ENCODE data around the gene SLC27A5. TPM values are rescaled to one million over a fixed set of nuclear protein-coding genes. Genes with fewer than 3 reads are reported as not detected.

SLC27A5 gene
- total RNA-seq, 2 donors from 2014 or later = 10.2 to 21.4 TPM

DNA sequence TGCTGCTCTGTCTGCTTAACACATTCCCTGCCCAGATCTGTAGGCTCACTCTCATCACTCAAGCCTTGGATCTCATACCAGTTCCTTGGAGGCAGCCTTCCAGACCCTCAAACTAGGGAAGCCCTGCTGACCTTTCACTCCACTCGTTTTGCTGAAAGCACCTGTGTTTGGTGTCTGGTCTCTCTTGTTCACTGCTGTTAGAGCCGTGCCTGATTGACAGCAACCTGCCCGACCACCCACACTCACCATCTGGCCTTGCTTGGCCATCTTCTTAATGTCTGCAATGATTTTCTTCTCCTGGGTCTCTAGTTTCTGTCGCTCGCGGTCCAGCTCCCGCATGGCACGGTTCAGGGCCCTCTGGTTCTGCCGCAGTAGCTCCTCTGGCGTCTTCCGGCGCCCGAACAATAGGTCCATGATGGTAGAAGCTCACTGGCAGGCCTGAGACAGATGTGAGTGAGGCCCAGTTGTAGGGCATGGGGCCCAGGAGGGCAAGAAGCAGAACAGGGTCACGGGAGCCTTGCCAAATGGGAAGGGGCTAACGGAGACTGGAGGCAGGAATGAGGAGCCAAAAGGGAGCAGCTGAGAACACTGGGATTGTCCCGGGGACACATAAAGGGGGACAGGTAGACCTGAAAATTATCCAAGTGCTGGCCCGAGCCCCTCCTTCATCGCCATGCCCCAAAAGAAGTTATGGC is 42.2 kb upstream of the SLC27A5 start:
- H3K36me3 Mint-ChIP-seq = peaks cover 45 to 62% of the 10 kb centered on the region in 2 donors

DNA sequence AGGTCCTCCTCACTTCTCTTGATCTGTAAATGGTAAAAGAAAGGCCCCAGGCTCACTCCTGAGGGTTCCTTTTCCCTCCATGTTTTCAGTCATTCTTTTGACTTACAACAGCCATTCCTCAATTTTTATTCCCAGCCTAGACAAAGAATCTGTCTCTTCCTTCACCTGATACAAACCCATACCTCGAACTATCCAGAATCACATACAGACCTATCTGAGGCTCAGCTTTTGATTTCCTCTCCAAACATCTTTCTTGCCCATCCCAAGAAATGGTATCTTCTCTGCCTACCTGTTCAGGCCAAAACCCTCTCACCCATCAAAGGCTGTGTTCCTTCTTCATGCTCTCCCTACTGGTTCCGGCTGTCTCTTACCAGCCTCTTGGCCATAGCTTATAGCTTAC is 40.9 kb upstream of the SLC27A5 start:
- H3K27ac Mint-ChIP-seq = peak overlapping the region; percentile 84 to 98
- no peaks in the 10 kb centered on the region for H3K9me3 Mint-ChIP-seq
- ATAC-seq (no peak), DNase-seq (ENCODE audit: low spot score in 2 of 2) (no peak)
- H3K36me3 Mint-ChIP-seq = peaks cover 46 to 64% of the 10 kb centered on the region in 2 donors

More for the DNA sequence above, 42.2 kb upstream of the SLC27A5 start:
- ATAC-seq (no peak), DNase-seq (ENCODE audit: low spot score in 2 of 2) (peak in 1 of 2 donors; percentile 62)
- peak overlapping the region; percentile 98 to 100 for H3K27ac Mint-ChIP-seq
- H3K9me3 Mint-ChIP-seq = no peaks in the 10 kb centered on the region

DNA sequence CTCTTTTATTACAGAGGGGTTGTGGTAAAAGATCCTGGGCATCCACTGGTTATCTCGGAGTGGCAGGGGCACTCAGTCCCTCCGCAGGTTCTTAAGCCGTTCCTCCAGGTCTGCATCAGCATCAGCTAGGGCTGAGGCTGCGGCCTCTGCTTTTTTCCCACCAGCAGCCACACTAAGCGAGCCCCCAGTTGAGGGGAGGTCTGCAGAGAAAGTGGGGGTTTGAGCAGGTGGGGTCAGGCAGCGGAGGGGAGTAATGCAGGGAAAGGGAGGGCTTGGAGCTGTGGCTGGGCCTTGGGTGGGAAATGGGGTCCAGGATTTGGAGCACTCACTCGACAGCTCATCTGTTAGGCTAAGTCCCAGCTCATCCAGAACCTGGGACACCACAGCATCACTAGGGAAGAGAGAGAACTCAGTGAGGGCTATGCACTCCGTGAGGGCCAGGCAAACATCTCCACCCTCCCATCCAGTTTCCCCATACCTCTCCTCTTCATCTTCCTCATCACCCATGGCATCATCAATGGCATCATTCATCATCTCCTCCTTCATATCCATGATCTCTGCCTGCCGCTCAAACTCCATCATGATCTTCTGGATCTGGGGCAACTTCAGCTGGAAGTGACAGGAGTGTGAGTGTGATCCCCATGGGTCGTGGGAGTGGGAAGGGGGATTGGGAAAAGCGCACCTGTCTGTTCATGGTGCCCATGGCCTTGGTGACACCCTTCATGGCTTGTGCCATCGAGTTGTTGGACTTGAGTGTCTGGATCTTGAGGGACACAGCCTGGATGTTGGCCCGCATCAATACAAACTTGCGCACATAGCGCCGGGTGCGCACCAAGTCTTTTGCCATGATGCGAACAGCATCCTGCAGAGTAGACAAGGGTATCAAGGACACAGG is 40.0 kb upstream of the SLC27A5 start:
- peak overlapping the region in 1 of 2 donors; percentile 98 for H3K27ac Mint-ChIP-seq
- DNase-seq (ENCODE audit: low spot score in 2 of 2) = no peak
- H3K36me3 Mint-ChIP-seq = peaks cover 43 to 61% of the 10 kb centered on the region in 2 donors
- no peak for ATAC-seq
- H3K9me3 Mint-ChIP-seq = no peaks in the 10 kb centered on the region

DNA sequence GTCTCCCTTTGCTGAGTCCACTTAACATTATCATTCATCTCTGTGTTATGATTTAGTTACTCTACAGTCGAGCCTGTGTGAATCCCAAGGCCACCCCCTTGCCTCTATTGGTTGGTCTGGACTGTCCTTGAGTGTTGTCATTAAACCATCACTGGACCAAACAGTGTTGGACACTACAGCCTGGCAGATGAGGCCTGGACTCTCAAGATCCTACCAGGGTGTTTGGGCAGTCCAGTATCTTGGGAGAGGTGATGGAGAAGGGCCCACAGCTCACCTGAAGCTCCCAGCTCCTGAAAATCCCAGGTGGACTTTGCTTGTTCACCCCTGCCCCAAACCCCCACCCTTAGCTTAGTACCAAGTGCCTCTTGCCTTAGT is 39.3 kb upstream of the SLC27A5 start:
- no peak for DNase-seq (ENCODE audit: low spot score in 2 of 2)
- ATAC-seq = no peak
- H3K27ac Mint-ChIP-seq = peak overlapping the region; percentile 13 to 33
- peaks cover 43 to 61% of the 10 kb centered on the region in 2 donors for H3K36me3 Mint-ChIP-seq
- H3K9me3 Mint-ChIP-seq = no peaks in the 10 kb centered on the region

DNA sequence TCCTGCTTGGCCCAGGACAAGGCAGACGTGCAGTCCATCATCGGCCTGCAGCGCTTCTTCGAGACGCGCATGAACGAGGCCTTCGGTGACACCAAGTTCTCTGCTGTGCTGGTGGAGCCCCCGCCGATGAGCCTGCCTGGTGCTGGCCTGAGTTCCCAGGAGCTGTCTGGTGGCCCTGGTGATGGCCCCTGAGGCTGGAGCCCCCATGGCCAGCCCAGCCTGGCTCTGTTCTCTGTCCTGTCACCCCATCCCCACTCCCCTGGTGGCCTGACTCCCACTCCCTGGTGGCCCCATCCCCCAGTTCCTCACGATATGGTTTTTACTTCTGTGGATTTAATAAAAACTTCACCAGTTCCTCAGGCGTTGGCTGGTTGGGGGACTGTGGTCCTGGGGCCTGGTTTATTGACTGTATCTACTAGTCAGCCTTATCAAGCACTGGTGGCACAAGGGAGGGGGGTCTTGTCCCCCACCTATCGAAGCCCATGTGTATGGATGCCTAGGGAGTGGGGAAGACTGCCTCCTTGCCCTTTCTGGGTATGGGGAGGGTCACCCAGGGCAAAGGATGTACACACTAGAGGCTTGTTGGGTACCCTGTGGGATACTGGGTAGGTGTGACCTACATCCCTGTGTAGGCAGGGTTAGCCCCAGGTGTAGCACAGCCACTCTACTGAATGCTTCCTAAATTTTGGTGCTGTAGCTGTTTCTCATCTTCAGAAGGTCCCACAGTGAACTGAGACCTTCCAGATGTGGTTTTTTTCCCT is 38.8 kb upstream of the SLC27A5 start:
- Mint-ChIP-seq H3K36me3 (peaks cover 45 to 65% of the 10 kb centered on the region in 2 donors), H3K9me3 (no peaks in the 10 kb centered on the region), H3K27ac (peak overlapping the region in 1 of 2 donors; percentile 33)
- ATAC-seq (no peak), DNase-seq (ENCODE audit: low spot score in 2 of 2) (no peak)

DNA sequence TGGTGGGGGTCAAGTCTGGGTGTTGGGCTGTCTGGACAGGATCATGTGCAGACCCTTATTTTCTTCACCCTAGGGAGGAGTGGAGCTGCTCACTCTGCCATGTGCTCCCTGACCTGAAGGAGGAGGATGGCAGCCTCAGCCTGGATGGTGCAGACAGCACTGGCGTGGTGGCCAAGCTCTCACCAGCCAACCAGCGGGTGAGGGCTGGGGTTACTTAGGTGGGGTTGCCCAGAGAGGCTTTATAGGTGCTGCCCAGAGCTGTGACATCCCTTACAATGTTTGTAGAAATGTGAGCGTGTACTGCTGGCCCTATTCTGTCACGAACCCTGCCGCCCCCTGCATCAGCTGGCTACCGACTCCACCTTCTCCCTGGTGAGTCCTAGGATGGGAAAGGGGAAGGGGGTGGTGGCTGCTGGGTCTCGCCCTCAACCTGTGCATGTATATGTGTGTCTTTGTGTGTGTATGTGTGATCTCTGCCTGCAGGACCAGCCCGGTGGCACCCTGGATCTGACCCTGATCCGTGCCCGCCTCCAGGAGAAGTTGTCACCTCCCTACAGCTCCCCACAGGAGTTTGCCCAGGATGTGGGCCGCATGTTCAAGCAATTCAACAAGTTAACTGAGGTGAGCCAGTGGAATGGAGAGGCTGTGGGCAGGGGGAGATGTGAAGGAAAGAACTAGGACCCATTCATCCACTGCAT is 38.0 kb upstream of the SLC27A5 start:
- Mint-ChIP-seq H3K9me3 (no peaks in the 10 kb centered on the region), H3K27ac (peak overlapping the region; percentile 25 to 33), H3K36me3 (peaks cover 45 to 67% of the 10 kb centered on the region in 2 donors)
- ATAC-seq (no peak), DNase-seq (ENCODE audit: low spot score in 2 of 2) (no peak)

DNA sequence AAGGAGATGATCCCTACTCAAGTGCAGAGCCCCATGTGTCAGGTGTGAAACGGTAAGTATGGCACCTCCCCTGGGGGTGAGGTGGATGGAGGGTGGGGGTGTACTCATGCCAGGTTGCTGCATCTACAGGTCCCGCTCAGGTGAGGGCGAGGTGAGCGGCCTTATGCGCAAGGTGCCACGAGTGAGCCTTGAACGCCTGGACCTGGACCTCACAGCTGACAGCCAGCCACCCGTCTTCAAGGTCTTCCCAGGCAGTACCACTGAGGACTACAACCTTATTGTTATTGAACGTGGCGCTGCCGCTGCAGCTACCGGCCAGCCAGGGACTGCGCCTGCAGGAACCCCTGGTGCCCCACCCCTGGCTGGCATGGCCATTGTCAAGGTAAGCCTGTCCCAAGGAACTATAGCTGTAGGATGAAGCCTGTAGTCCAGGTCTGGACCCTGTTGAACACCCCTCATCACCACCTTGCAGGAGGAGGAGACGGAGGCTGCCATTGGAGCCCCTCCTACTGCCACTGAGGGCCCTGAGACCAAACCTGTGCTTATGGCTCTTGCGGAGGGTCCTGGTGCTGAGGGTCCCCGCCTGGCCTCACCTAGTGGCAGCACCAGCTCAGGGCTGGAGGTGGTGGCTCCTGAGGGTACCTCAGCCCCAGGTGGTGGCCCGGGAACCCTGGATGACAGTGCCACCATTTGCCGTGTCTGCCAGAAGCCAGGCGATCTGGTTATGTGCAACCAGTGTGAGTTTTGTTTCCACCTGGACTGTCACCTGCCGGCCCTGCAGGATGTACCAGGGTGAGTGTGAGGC is 37.3 kb upstream of the SLC27A5 start:
- Mint-ChIP-seq H3K36me3 (peaks cover 38 to 60% of the 10 kb centered on the region in 2 donors), H3K27ac (no peak overlapping the region), H3K9me3 (no peaks in the 10 kb centered on the region)
- DNase-seq (ENCODE audit: low spot score in 2 of 2) (no peak), ATAC-seq (no peak)

DNA sequence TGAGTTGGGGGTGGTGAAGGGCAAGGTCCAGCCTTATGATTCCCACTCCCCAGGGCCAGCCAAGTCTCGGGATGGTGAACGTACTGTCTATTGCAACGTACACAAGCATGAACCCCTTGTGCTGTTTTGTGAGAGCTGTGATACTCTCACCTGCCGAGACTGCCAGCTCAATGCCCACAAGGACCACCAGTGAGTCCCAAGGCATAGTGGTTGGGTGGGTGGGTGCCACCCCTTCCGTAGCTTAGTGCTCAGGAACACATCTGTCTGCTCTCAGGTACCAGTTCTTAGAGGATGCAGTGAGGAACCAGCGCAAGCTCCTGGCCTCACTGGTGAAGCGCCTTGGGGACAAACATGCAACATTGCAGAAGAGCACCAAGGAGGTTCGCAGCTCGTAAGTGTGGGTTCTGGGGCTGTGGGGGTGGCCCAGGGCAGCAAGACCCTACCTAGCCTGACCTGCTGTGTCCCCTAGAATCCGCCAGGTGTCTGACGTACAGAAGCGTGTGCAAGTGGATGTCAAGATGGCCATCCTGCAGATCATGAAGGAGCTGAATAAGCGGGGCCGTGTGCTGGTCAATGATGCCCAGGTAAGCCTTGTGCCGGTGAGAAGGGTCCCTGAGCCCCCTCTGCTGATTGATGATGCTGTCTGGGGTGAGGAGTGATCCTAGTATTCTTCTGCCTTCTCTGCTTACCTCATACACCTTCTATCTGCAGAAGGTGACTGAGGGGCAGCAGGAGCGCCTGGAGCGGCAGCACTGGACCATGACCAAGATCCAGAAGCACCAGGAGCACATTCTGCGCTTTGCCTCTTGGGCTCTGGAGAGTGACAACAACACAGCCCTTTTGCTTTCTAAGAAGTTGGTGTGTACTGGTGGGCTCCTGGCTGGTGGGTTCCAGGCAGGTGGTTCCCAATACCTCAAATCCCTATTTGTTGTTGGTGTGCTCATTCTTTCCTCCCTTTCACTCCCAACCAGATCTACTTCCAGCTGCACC is 35.8 kb upstream of the SLC27A5 start:
- H3K27ac Mint-ChIP-seq = peak overlapping the region in 1 of 2 donors; percentile 77

DNA sequence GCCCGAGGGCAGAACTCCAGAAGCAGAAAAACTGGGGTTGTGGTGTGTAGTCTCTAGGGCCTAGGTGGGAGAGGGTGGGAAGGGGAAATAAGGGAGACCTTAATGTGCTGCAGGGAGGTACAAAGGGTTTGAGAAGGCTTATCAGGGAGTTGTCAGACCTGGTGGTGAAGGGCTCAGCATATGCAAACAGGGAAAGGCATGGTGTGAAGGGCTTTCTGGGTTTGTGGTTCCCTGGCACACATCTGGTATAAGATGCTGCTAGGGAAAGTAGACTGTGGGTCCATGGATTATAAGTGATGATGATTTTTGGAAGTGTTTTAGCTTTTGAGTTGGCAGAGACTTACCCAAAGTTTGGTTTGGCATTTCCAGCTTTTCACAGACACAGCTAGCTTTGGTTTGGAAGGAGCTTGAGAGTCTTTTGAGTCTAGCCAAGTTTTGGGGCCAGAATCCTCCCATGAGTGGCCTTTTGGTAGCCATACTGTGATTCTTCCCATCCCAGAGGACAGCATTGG is 34.3 kb upstream of the SLC27A5 start:
- ATAC-seq (no peak), DNase-seq (ENCODE audit: low spot score in 2 of 2) (no peak)
- H3K36me3 Mint-ChIP-seq = peaks cover 31 to 43% of the 10 kb centered on the region in 2 donors
- H3K27ac Mint-ChIP-seq = peak overlapping the region; percentile 89 to 99
- H3K9me3 Mint-ChIP-seq = no peaks in the 10 kb centered on the region

More for the DNA sequence above, 35.8 kb upstream of the SLC27A5 start:
- Mint-ChIP-seq H3K9me3 (no peaks in the 10 kb centered on the region), H3K36me3 (peaks cover 31 to 50% of the 10 kb centered on the region in 2 donors)
- DNase-seq (ENCODE audit: low spot score in 2 of 2) = no peak
- no peak for ATAC-seq

DNA sequence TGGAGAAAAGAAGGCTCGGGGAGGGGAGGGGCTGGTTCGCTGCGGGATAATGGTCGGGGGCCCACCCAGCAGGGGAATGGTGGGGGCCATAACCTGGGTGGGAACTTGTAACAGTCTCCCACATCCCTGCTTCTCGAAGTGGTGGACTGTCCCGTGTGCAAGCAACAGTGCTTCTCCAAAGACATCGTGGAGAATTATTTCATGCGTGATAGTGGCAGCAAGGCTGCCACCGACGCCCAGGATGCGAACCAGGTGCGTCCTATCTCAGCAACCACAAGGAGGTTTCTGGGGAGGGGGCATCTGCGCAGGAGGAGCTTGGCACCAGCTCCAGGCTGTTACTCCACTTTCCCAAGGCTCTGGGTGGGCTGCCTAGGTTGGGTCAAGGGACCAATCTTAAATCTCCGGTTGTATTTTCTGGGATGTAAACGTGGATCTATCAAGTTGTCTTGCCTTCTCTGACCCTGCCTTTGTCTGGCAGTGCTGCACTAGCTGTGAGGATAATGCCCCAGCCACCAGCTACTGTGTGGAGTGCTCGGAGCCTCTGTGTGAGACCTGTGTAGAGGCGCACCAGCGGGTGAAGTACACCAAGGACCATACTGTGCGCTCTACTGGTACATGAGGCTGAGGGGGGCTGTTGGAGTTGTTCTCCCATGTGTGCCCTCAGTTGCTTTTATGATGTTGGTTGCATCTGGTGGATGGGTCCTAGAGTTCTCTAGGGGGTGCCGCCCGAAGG is 33.7 kb upstream of the SLC27A5 start:
- H3K27ac Mint-ChIP-seq = peak overlapping the region; percentile 89 to 99
- ATAC-seq (no peak), DNase-seq (ENCODE audit: low spot score in 2 of 2) (no peak)
- H3K36me3 Mint-ChIP-seq = peaks cover 31 to 42% of the 10 kb centered on the region in 2 donors
- H3K9me3 Mint-ChIP-seq = no peaks in the 10 kb centered on the region

DNA sequence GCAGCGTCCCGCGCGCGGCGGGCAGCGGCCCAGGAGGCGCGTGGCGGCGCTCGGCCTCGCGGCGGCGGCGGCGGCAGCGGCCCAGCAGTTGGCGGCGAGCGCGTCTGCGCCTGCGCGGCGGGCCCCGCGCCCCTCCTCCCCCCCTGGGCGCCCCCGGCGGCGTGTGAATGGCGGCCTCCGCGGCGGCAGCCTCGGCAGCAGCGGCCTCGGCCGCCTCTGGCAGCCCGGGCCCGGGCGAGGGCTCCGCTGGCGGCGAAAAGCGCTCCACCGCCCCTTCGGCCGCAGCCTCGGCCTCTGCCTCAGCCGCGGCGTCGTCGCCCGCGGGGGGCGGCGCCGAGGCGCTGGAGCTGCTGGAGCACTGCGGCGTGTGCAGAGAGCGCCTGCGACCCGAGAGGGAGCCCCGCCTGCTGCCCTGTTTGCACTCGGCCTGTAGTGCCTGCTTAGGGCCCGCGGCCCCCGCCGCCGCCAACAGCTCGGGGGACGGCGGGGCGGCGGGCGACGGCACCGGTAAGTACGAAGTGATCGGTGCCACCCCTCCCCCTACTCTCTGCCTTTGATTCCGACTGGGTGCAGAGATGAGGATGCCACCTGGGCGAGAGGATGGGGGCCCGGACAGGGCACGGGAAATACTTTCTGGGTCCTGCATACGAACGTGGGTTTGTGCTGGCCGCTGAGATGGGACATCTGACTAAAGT is 32.9 kb upstream of the SLC27A5 start:
- DNase-seq (ENCODE audit: low spot score in 2 of 2) (peak in 1 of 2 donors; percentile 79), ATAC-seq (peak; percentile 36 to 43)
- peak overlapping the region; percentile 96 to 99 for H3K27ac Mint-ChIP-seq
- H3K9me3 Mint-ChIP-seq = no peaks in the 10 kb centered on the region
- H3K36me3 Mint-ChIP-seq = peaks cover 31 to 35% of the 10 kb centered on the region in 2 donors

DNA sequence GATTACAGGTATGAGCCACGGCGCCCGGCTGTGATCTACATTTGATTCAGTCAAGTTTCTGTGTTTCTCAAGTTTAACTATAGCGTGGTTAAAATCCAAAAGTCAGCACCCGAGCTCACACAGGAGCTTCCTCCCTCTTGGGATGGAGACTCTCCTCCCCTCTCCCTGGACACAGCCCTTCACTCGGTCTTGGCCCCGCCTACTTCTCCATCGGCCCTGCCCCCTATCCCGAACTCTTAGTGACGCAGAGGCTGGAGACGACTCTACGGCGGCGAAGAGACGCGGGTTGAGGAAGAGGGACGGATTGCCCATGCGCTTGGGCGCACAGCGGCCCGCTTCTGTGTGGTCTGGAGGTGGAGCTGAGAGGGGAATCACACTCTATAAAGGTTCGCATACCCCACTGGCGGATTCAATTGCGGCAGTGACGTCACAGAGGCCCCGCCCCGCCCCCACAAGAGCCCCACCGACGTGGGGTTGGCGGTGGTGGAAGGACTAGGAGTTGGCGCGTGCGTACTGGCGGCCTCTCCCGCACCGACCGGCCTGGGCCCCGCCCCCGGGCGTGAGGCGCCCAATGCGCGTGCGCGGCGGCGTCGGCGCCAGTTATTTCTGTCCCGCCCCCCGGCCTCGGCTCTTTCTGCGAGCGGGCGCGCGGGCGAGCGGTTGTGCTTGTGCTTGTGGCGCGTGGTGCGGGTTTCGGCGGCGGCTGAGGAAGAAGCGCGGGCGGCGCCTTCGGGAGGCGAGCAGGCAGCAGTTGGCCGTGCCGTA is 32.2 kb upstream of the SLC27A5 start, which contains the start of gene TRIM28:
TSS of gene TRIM28 (plus strand) at position 239 of the 765 bp plus-strand sequence. CDS start 694 bp downstream, outside the sequence.
- Mint-ChIP-seq H3K9me3 (no peaks in the 10 kb centered on the region), H3K36me3 (peaks cover 31 to 35% of the 10 kb centered on the region in 2 donors), H3K27ac (peak within 1 kb of the TSS; percentile 96 to 98)
- DNase-seq (ENCODE audit: low spot score in 2 of 2) = peak; percentile 100
- peak; percentile 96 to 97 for ATAC-seq
